22Rv1 (cell line): ENCODE measurements around the gene SLC25A25.
"Not testable (repeated sequence)": the region's sequence is repeated elsewhere in the genome, so short reads cannot be mapped to it uniquely, and the experiment has no call there.

Experiments
- CTCF ChIP-seq: fragments of 450-650 bp; IDR thresholded peaks from 2 replicates; pipeline ENCODE4 v1.5.1; 2017; ENCODE audit warnings: mild to moderate bottlenecking
- ZFX ChIP-seq: fragments of 450-650 bp; IDR thresholded peaks from 2 replicates; pipeline ENCODE4 v1.6.1; 2017; ENCODE audit warnings: antibody characterized with exemption, borderline replicate concordance

GRCh38 chr9:128131346-128131745, 63.3 kb downstream of the SLC25A25 start:
- TF ChIP-seq CTCF, ZFX: not testable (repeated sequence)
